NCI-H526 treated with DMSO at 0.1 percent for 48 hours (cell line): Measurements from ENCODE around the gene NR2C2.
A peak's percentile ranks its signal among the peaks of the same experiment; 100 is the strongest.
"Not testable (repeated sequence)": the region's sequence is repeated elsewhere in the genome, so short reads cannot be mapped to it uniquely, and the experiment has no call there.

Source experiments
- DNase-seq: peaks from one replicate; lab custom pipeline; 2025; lab: John Stamatoyannopoulos, UW

Gene NR2C2

DNA sequence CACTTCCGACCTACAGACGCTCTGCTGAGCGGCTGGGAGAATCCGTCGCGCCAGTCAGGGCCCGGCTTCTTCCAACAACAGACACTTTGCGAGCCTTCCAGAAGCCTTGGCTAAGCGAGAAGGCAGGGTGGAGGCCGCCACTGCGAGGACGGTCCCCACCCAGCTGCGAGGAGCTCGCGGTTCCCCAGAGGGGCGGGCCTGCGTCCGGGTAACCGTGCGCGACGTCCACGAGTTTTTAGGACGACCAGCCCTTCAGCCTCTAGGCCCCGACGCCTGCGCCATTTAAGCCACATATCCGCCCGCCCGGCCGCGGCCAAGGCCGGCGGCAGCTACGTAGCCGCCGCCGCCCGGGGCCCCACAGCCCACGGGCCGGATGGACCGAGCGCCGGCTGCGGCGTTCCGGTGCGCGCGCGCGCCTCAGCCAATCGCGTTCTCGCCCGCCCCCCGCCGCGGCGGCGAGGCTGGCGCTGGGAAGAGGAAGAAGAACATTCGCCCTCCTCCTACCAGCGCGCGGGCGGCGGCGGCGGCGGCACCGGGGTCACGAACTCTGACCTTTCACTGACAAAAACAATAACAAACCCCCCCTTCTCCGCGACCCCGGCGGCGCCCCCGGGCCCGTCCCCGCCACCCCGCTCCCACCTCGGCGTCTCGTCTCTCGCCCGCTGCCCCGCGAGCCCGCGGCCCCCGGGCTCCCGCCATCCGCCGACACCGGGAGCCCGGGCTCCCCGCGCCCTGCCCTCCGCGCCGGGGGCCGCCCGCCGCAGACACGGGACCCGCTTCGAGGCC lies at the start of gene NR2C2:
Gene NR2C2 (plus strand): TSS at position 484 of the 786 bp plus-strand sequence. CDS start 56,332 bp downstream, outside the sequence.
- DNase-seq: peak; percentile 74

DNA sequence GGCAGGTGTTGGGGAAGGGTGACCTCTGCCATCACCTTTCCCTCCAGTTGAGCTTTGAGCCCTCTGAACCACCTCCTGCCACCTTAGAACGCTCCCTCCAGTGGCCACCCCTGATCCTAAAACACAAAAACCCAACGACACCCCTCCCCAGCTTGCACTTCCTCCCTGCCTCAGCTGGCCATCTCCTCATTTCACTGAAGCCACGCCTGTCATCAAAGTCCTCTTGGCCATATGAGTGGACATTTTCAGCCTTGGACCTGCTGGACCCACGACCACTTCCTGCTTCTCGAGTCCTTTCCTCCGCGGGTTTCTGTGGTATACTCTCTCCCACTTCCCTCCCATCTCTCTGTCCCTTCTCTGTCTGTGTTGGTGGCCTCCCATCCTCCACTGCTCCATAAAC lies 48.5 kb upstream of the NR2C2 start:
- DNase-seq: no peak

DNA sequence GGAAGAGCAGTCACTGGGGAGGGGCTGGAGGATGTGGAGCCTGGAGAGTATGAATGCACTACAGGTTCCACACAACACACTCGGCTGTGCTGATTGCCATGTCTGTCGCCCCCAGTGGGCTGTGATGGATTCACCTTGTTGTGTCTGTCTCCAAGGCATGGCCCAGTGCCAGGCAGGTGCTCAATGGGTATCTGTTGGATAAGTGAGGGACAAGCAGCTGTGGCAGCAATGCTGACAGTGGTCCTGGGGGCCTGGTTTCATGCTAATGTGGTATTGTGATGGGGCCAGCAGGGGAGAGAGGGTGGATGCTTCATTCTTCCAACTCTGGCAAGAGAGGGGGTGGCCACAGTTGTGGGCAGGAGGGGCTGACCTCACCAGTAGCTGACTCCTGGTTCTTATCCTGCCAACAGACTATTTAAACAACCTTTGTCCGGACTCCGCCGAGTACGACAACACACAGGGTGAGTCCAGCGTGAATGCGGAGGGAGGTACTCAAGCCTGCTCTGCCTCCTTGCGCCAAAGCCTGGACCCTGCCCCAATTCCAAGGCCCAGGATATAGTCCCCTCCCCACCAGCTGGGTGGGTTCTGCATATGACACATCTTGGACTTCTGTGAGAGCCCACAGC lies 47.3 kb upstream of the NR2C2 start:
- DNase-seq: no peak

DNA sequence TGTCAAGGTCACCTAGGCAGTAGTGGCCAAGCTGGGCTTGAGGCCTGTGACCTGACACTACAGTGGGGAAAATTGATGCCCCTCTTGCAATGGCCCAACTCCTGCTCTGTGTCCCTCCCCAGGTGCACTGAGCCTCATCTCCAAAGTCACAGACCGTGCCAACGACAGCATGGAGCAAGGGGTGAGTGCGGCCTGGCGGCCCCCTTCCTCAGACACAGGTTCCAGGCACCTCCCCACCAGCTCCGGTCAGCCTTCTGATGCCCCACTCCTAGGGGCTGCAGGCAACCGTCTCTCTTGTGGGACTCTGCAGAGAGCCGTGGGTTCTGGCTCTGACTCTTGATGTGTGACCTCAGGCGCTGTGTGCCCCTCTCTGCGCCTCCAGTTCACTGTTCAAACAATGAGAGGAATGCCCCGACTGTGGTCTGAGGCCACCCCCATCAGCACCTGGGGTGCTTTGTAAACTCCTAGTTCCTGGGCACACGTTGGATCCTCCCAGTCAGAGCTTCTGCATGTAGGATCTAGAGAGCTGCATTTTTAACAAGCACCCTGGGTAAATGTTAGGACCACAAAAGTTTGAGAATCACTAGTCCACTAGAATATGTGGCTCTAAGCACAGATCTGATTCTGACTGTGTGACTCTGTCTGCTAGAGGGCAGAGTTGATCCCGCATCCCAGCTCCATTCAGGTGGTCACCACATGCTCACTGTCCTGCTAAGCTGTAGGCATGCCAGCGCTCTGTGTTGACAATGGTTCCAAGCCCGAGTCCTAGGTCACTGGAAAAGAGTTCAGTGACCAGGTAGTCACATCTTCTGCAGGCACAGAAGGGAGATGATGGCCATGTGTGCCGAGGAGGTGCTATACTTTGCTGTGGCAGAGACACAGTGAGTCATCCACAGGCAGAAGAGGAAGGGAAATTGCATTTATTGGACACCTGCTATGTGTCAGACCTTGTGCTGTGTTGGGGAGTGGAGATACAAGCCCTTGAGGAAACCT lies 46.2 kb upstream of the NR2C2 start:
- no peak for DNase-seq

DNA sequence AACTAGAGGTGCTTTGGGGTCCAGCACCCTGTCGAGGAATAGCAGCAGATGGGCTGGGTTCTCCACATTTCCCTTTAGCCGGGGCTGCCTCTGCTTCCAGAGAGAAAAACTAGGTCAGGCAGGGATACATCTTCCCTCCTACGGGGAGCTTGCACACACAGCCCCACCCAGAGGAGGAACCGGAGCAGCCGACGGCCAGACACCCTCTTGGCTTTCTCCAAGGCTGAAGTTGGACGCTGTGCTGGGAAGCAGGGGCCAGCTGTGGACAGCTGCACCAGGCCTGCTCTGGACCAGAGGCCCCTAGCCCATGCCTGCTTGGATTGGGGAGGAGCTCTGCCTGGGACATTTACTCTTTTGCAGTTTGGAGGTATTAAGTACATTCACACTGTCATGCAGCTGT lies 44.7 kb upstream of the NR2C2 start:
- no peak for DNase-seq

DNA sequence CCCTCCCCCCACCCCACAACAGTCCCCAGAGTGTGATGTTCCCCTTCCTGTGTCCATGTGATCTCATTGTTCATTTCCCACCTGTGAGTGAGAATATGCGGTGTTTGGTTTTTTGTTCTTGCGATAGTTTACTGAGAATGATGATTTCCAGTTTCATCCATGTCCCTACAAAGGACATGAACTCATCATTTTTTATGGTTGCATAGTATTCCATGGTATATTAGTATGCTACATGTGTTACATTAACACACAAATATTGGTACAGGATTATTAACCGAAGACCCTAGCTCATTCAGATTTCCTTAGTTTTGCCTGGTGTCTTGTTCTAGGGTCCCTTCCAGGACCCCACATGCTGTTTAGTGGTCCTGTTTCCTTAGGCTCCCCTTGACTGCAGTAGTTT lies 43.9 kb upstream of the NR2C2 start:
- DNase-seq: not testable (repeated sequence)

DNA sequence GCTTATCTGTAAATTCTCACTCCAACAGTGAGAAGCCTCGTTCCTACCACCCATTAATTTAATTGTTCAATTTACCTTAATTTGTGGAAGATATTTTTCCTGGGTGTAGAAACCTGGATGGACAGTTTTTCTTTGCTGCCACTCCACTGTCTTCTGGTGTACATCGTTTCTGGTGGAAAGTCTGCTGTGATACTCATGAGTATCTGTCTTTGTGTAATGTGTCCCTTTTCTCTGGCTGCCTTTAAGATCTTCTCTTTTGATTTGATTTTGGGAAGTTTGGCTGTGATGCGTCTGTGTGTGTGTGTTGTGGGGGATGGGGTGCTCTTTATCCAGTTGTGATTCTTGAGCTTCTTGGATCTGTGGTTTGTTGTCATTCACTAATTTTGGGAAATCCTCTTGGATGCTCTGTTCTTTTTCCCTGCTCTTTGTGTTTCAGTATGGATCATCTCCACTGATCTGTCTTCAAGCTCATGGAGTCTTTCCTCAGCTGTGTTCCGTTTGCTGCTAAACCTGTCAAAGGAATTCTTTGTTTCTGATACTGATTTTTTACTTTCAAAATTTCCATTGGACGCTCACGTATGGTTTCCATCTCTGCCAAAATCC lies 42.2 kb upstream of the NR2C2 start:
- DNase-seq: no peak

DNA sequence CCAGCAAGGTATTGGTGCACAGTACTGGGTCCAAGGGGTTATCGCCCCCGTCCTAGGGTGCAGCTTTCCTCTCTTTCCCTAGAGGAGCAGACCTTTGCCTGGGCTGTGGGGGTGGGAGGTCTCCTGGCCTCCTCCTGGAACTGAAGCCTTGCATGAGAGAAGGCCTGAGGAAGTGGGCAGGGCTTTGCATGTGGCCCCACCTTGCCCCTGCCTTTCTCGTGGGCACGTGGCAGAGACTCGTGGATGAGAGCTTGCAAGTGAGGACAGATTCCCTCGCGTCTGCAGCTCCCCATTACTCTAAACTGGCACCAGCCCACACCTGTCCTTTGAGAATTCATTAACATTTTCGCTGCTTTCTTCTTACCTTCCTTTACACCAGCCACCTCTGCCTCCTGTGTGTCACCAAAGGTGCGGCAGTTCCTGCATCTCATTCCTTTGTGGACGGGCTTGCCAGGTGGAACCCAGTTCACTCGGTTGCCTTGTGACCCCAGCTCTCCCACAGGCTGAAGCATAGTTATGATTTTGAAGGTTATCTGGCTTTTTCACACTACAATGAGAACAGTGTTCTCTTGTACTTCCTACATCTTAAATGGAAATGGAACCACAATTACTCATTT lies 40.9 kb upstream of the NR2C2 start:
- DNase-seq: no peak

DNA sequence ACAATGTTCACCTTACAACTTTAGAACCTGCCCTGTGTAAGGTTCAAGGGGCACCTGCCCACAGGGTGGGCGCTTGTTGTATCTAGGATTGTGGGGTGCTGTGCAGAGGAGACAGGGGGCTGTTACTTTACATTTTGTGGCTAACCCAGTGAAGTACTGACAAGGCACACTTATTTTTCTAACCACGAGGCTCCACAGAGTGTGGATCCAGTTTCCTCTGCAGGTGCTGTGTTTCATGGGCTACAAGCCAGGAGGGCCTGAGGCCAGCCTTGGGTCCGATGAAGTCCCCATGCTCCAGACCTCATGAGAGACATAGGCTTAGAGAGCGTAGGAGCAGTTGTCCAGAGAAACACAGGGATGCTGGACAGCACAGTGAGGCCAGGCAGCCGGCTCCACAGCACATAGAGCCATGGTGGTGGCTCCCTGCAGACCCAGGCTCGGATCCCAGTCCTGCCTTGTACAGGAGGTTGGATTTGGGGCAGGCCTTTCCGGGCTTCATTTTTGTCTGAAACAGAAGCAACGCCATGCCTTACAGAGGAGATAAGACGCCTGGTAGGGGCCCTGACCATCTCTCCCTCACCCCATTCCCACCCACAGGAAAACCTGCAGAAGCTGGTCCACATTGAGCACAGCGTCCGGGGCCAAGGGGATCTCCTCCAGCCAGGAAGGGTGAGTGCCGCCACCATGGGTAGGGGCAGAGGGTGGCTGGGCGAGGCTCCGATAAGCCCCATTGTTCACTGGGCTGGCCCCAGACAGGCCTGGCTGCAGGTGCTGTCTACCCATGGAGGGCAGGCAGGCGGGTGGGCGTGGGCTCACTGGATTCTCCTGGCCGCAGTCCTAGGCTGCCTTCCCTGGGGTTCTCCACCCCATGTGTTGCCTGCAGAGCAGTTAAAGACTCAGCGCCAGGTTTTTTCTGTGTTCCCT lies 40.1 kb upstream of the NR2C2 start:
- no peak for DNase-seq

DNA sequence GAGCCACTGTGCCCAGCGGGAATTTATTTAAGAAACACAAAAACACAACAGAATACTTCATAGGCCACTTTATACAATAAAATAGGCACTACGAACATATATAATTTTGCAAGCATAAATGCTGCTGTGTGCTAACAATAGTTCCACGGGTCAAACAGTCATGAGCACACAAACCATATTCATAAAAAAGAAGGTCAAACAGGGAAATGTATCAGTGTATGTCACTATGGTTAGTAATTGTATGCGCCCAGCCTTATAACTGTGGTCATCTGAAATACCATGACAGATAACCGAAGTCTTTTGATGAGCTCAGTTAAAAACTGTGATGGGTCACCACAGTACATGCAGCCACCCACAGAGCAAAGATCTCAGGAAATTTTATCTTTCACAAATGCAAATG lies 38.1 kb upstream of the NR2C2 start:
- DNase-seq: no peak

DNA sequence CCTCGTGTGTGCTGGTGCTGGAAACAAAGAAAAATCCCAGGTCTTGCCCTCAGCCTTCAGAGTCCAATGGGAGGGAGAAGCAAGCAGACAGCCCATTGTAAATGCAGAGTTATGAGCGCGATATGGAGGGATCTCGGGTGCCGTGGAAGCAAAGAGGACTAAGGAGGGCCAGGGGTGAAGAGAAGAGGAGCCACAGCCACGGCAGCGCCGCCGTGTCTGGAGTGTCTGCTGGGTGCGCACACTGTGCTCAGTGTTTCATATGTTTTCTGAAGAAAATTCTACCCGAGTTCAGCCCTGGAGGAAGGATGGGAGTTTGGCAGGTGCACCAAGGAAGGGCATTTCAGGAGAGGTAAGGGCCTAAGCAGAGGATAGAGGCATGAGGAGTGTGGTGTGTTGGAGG lies 35.7 kb upstream of the NR2C2 start:
- no peak for DNase-seq

DNA sequence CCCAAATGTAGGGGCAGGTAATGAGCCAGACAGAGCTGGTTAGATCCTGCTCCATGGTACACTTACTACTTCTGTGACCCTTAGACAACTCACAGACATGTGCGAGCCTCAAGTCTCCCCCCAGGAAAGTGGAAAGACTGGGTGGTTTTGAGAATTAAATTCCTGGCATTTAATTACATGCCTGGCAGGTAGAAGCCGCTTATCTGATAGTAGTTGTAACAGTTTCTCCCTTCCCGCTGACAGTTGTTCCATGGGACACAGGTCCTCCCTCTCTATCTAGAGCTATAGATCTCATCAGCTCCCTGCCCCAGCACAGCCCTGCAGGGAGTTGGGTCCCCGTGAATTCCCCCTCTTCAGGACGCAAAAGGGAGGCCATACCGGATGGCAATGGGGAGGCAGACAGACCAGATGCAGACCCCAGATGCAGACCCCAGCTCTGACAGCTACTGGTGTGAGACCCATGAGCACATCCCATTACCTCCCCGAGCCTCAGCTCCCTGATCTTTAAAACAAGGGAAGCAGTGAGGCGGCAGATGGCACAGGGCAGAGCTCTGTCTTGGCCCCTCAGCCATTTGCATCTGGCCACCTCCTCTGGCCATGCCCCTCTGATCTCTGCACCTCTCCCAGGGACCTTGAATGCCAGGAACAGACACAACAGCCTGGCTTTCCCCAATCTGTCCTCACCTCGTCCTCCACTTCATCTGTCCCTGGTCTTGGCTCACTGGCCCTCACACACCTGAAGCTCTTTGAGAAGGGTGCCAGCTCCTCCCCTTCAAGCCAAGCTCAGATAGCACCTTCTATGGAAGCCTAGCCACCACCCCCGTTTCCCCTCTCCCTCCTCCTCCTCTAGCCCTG lies 34.1 kb upstream of the NR2C2 start:
- no peak for DNase-seq

DNA sequence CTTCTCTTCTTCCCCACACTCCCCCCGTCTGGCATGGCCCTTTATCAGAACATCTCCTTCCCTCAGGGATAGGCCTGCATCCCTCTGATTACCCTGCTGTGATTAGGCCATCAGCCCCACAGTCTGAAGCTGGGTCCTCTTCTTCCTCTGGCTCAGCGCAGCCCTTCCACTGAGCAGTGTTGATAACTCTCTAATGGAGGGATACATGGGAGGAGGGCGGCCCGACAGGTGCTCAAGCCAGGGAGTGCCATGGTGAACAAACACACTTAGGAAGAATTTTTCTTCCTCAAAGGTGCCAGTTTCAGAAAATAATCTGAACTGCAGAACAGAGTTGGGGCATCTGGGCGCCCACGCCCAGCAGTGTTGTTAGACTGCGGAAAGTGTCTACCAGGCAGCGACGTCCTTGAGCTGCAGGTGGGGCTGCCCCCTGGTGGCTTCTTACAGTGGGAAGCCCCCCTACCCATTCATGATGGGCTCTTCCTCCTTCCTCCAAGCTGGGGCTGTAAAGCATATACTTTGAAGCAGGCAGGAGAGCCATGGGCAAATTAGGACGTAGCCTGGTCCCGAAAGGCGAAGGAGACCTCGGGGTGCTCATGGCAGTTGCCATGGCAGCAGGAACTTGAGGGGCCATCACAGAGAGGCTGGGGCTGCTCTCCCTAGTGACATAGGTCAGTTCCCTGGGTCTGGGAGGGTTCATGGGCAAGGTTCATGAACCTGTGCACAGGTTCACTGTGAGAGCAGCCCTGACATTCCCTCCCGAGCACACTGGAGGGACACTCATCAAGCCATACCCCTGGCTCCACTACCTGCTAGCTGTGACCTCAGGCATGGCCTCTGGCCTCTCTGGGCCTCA lies 33.2 kb upstream of the NR2C2 start:
- no peak for DNase-seq

DNA sequence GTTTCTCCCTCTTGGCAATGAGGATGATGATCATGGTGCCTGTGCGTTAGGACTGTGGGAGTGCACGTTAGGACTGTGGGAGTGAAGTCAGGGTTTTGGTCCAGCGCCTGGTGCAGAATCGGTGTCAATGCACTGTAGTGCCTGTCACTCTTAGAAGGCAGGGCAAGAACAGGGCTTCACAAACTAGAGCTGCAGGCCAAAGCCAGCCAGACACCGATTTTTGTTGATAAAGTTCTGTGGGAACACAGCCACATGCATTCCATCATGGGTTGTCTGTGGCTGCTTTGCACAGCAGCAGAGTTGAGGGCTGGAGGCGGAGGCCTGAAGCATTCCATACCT lies 32.6 kb upstream of the NR2C2 start:
- DNase-seq: no peak

DNA sequence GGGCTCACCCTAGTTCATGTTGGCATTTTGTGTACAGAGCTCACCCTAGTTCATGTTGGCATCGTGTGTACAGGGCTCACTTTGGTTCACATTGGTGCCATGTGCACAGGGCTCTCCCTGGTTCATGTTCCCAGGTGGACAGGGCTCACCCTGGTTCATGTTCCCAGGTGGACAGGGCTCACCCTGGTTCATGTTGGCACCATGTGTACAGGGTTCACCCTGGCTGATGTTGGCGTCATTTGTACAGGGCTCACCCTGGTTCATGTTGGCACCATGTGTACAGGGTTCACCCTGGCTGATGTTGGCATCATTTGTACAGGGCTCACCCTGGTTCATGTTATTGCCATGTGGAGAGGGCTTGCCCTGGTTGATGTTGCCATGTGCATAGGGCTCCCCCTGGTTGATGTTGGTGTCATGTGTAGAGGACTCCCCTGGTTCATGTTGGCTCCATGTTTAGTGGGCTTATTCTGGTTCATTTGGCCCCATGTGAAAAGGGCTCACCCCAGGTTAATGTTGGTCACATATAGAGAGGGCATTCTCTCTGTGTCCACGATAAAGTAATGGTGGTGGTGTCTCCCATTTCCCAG lies 31.7 kb upstream of the NR2C2 start:
- DNase-seq: no peak

DNA sequence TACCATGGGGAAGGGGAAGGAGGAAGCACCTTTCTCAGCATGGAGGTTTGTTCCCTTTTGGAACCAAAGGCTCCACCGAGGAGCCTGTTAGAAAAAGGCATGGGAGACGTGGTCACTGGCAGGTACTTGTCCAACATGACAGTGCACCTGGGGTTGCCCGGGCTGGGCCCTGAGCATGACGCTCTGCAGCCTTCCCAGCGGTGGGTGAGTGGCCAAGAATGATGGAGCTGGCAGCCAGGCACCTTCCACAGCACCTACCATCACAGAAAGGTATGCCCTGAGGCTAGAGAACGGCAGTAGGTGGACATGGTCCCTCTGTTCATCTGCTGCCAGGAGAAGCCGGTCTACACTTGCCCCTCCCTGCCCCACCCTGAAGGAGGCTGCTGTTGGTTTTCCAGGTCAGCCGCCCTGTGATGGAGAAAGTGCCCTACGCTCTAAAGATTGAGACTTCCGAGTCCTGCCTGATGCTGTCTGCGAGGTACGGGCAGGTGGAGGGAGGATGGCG lies 29.0 kb upstream of the NR2C2 start:
- no peak for DNase-seq

DNA sequence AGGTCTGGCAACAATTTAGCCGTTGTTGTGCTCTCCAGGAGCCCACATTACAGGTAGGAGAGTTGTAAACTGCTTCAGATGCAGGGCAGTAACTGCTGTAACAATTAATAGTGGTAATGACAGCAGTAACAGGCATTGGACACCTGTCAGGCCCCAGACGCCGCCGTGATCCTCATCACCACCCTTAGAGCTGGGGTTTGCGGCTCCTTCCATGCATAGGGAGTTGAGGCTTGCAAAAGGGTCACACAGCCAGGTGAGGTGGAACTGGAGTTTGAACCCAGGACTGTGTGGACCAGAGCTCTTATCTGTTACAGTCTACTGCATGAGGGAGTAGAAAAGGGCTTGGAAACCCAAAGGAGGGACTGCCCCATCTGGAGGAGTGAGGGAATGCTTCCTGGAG lies 26.8 kb upstream of the NR2C2 start:
- DNase-seq: no peak

DNA sequence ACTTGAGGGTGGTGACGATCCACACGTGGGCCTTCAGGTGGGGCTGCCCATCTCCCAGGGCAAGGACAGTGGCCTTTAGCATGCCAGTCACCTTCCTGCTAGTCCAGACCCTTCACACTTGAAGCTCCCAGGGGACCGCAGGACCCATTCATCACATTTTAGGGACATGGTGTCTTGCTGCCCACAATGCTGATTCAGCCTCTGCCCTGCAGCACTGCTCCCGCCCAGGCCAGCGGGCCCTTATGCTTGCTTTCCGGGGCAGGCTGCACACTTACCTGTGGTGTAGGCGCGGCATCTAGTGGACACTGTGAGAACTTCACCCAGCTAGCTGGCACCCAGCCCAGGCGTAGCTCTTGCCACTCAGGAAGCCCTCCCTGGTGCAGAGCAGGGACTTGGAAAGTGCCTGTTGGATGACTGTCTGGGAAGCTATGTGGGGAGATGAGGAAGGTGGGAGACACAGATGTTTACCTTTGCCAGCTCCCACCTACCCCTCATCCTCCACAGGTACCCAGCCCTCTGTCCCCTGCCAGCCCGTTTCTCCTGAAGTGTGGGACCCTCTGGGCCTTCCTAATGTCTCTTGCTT lies 26.3 kb upstream of the NR2C2 start:
- DNase-seq: peak; percentile 37
